HL-60 (cell line): ENCODE data around the gene ADAT3.

Experiments used
- GABPA ChIP-seq: IDR thresholded peaks from 2 replicates; pipeline ENCODE4 v1.6.1; 2012; ENCODE audit warnings: low read depth
- POLR2AphosphoS5 ChIP-seq: IDR thresholded peaks from 2 replicates; pipeline ENCODE4 v1.6.1; 2012; ENCODE audit warnings: low read depth
- SPI1 ChIP-seq: IDR thresholded peaks from 2 replicates; pipeline ENCODE4 v1.6.1; 2012; ENCODE audit warnings: low read depth, mild to moderate bottlenecking, borderline replicate concordance
- TF ChIP-seq, protein P1 (sequence below): IDR thresholded peaks from one replicate; pipeline ENCODE4 v1.5.1; 2011; ENCODE audit warnings: low read length, control low read depth, inconsistent platforms; ENCODE audit not compliant: insufficient read depth
- TF ChIP-seq, protein P2 (sequence below): IDR thresholded peaks from 2 replicates; pipeline ENCODE4 v1.6.1; 2012; ENCODE audit warnings: low read depth; ENCODE audit not compliant: insufficient replicate concordance

DNA sequence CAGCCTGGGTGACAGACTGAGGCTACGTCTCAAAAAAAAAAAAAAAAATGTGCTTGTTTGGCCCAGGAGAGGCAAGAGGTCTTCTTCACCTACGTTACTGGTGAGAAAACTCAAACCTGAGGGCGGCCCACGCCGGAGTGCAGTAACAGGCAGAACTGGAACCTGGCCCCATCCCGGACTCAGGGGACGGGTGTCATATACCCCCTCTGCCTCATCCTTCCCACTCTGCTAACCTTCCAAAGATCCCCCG lies 414 bp upstream of the ADAT3 start:
- TF ChIP-seq, protein P1, sequence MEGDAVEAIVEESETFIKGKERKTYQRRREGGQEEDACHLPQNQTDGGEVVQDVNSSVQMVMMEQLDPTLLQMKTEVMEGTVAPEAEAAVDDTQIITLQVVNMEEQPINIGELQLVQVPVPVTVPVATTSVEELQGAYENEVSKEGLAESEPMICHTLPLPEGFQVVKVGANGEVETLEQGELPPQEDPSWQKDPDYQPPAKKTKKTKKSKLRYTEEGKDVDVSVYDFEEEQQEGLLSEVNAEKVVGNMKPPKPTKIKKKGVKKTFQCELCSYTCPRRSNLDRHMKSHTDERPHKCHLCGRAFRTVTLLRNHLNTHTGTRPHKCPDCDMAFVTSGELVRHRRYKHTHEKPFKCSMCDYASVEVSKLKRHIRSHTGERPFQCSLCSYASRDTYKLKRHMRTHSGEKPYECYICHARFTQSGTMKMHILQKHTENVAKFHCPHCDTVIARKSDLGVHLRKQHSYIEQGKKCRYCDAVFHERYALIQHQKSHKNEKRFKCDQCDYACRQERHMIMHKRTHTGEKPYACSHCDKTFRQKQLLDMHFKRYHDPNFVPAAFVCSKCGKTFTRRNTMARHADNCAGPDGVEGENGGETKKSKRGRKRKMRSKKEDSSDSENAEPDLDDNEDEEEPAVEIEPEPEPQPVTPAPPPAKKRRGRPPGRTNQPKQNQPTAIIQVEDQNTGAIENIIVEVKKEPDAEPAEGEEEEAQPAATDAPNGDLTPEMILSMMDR, result no peak
- TF ChIP-seq GABPA (no peak), POLR2AphosphoS5 (no peak), SPI1 (no peak)
- TF ChIP-seq, protein P2, sequence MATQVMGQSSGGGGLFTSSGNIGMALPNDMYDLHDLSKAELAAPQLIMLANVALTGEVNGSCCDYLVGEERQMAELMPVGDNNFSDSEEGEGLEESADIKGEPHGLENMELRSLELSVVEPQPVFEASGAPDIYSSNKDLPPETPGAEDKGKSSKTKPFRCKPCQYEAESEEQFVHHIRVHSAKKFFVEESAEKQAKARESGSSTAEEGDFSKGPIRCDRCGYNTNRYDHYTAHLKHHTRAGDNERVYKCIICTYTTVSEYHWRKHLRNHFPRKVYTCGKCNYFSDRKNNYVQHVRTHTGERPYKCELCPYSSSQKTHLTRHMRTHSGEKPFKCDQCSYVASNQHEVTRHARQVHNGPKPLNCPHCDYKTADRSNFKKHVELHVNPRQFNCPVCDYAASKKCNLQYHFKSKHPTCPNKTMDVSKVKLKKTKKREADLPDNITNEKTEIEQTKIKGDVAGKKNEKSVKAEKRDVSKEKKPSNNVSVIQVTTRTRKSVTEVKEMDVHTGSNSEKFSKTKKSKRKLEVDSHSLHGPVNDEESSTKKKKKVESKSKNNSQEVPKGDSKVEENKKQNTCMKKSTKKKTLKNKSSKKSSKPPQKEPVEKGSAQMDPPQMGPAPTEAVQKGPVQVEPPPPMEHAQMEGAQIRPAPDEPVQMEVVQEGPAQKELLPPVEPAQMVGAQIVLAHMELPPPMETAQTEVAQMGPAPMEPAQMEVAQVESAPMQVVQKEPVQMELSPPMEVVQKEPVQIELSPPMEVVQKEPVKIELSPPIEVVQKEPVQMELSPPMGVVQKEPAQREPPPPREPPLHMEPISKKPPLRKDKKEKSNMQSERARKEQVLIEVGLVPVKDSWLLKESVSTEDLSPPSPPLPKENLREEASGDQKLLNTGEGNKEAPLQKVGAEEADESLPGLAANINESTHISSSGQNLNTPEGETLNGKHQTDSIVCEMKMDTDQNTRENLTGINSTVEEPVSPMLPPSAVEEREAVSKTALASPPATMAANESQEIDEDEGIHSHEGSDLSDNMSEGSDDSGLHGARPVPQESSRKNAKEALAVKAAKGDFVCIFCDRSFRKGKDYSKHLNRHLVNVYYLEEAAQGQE, result no peak
